H9 (cell line): ENCODE data around the gene JPH2. TPM values are rescaled to one million over a fixed set of nuclear protein-coding genes. Genes with fewer than 3 reads are reported as not detected.

Experiments
- DNase-seq: peaks from one replicate; pipeline ENCODE4 v3.0.0-alpha.2; 2017
- H2AFZ ChIP-seq: one replicate; pipeline ENCODE4 v1.6.1; 2013; ENCODE audit warnings: mild to moderate bottlenecking, low read length, control low read depth, moderate library complexity
- H2AK5ac ChIP-seq: 2 replicates; pipeline ENCODE4 v1.6.1; 2013; ENCODE audit warnings: low read length, control low read depth, mixed read lengths; ENCODE audit not compliant: insufficient read length
- H2BK120ac ChIP-seq: one replicate; pipeline ENCODE4 v1.6.1; 2013; ENCODE audit warnings: low read depth, mild to moderate bottlenecking, low read length, control low read depth, inconsistent platforms; ENCODE audit not compliant: poor library complexity, severe bottlenecking
- H2BK12ac ChIP-seq: 2 replicates; pipeline ENCODE4 v1.6.1; 2013; ENCODE audit warnings: low read length, control low read depth, mixed read lengths, low read depth; ENCODE audit not compliant: insufficient read length
- H2BK15ac ChIP-seq: 2 replicates; pipeline ENCODE4 v1.6.1; 2013; ENCODE audit warnings: low read depth, low read length, control low read depth
- H2BK20ac ChIP-seq: one replicate; pipeline ENCODE4 v1.6.1; 2013; ENCODE audit warnings: low read depth, mild to moderate bottlenecking, low read length, control low read depth, inconsistent platforms; ENCODE audit not compliant: poor library complexity, severe bottlenecking
- H2BK5ac ChIP-seq: 2 replicates; pipeline ENCODE4 v1.6.1; 2013; ENCODE audit warnings: low read length, control low read depth, mixed read lengths; ENCODE audit not compliant: insufficient read length
- H3K14ac ChIP-seq: 2 replicates; pipeline ENCODE4 v1.6.1; 2013; ENCODE audit warnings: low read length, control low read depth; ENCODE audit not compliant: insufficient read depth
- H3K18ac ChIP-seq: 2 replicates; pipeline ENCODE4 v1.6.1; 2013; ENCODE audit warnings: low read depth, mild to moderate bottlenecking, mixed read lengths, low read length, control low read depth; ENCODE audit not compliant: insufficient read length
- H3K23ac ChIP-seq: 2 replicates; pipeline ENCODE4 v1.6.1; 2013; ENCODE audit warnings: low read length, control low read depth, mixed read lengths, low read depth; ENCODE audit not compliant: insufficient read length
- H3K23me2 ChIP-seq: 2 replicates; pipeline ENCODE4 v1.6.1; 2013; ENCODE audit warnings: low read depth, mild to moderate bottlenecking, mixed read lengths, low read length, control low read depth; ENCODE audit not compliant: insufficient read length, poor library complexity, severe bottlenecking
- H3K27ac ChIP-seq: 2 replicates; pipeline ENCODE4 v1.5.1; 2013; ENCODE audit warnings: low read length, control low read depth, mixed read lengths, low read depth; ENCODE audit not compliant: insufficient read length
- H3K27me3 ChIP-seq: 2 replicates; pipeline ENCODE4 v1.6.1; 2013; ENCODE audit warnings: low read length, control low read depth, inconsistent platforms; ENCODE audit not compliant: insufficient read depth
- H3K4ac ChIP-seq: 2 replicates; pipeline ENCODE4 v1.6.1; 2013; ENCODE audit warnings: low read depth, mild to moderate bottlenecking, control low read depth, inconsistent platforms, low read length, moderate library complexity
- H3K4me1 ChIP-seq: 2 replicates; pipeline ENCODE4 v1.6.1; 2013; ENCODE audit warnings: low read length, control low read depth, inconsistent platforms; ENCODE audit not compliant: insufficient read depth
- H3K4me2 ChIP-seq: 2 replicates; pipeline ENCODE4 v1.6.1; 2013; ENCODE audit warnings: low read length, control low read depth, mixed read lengths; ENCODE audit not compliant: insufficient read length, insufficient read depth
- H3K56ac ChIP-seq: 2 replicates; pipeline ENCODE4 v1.6.1; 2013; ENCODE audit warnings: low read depth, mild to moderate bottlenecking, mixed read lengths, low read length, control low read depth; ENCODE audit not compliant: insufficient read length
- H3K79me1 ChIP-seq: 2 replicates; pipeline ENCODE4 v1.6.1; 2013; ENCODE audit warnings: low read depth, mild to moderate bottlenecking, moderate library complexity, low read length, control low read depth, inconsistent platforms; ENCODE audit not compliant: insufficient read depth, poor library complexity, severe bottlenecking
- H3K79me2 ChIP-seq: 2 replicates; pipeline ENCODE4 v1.6.1; 2013; ENCODE audit warnings: low read length, control low read depth, inconsistent platforms; ENCODE audit not compliant: insufficient read depth
- H3K9ac ChIP-seq: 2 replicates; pipeline ENCODE4 v1.6.1; 2013; ENCODE audit warnings: low read length, control low read depth, mixed read lengths; ENCODE audit not compliant: insufficient read length; ENCODE audit errors: extremely low read depth
- H3K9me3 ChIP-seq: one replicate; pipeline ENCODE4 v1.6.1; 2013; ENCODE audit warnings: low read depth, low read length, inconsistent platforms; ENCODE audit not compliant: control insufficient read depth
- H3T11ph ChIP-seq: one replicate; pipeline ENCODE4 v1.6.1; 2013; ENCODE audit warnings: mild to moderate bottlenecking, low read length, control low read depth, inconsistent platforms
- H4K20me1 ChIP-seq: one replicate; pipeline ENCODE4 v1.6.1; 2013; ENCODE audit not compliant: control insufficient read depth, insufficient read length, insufficient read depth
- H4K5ac ChIP-seq: 2 replicates; pipeline ENCODE4 v1.6.1; 2013; ENCODE audit warnings: low read depth, mild to moderate bottlenecking, mixed read lengths, low read length, control low read depth; ENCODE audit not compliant: insufficient read length
- H4K8ac ChIP-seq: replicated peaks from 2 replicates; pipeline ENCODE4 v1.6.1; 2013; ENCODE audit warnings: low read length, control low read depth, mixed read lengths, low read depth; ENCODE audit not compliant: insufficient read length
- H4K91ac ChIP-seq: 2 replicates; pipeline ENCODE4 v1.6.1; 2013; ENCODE audit warnings: low read depth, mild to moderate bottlenecking, moderate library complexity, mixed read lengths, low read length, control low read depth; ENCODE audit not compliant: insufficient read length
- H3K27ac Mint-ChIP-seq, 3 experiments: 2 replicates in 2 of 3; 3 replicates in 1 of 3; pipeline ENCODE4 v1.8.0; 2020 to 2021; ENCODE audit warnings: mixed read lengths in 3 of 3, mild to moderate bottlenecking in 1 of 3, moderate library complexity in 1 of 3
- H3K27me3 Mint-ChIP-seq: 2 replicates; pipeline ENCODE4 v1.8.0; 2021; ENCODE audit warnings: low read depth, mild to moderate bottlenecking, moderate library complexity, mixed read lengths
- H3K36me3 Mint-ChIP-seq, 3 experiments: 2 replicates in 2 of 3; 3 replicates in 1 of 3; pipeline ENCODE4 v1.8.0; 2020 to 2021; ENCODE audit warnings: low read depth in 3 of 3, mixed read lengths in 3 of 3; ENCODE audit not compliant: insufficient read depth in 1 of 3
- H3K4me1 Mint-ChIP-seq, 2 experiments: 2 replicates each; pipeline ENCODE4 v1.8.0; 2020; ENCODE audit warnings: mixed read lengths in 2 of 2
- H3K4me3 Mint-ChIP-seq, 2 experiments: 2 replicates in 1 of 2; 3 replicates in 1 of 2; pipeline ENCODE4 v1.8.0; 2020 to 2021; ENCODE audit warnings: mild to moderate bottlenecking in 2 of 2, mixed read lengths in 2 of 2, moderate library complexity in 1 of 2
- H3K9me3 Mint-ChIP-seq, 2 experiments: 2 replicates in 1 of 2; 3 replicates in 1 of 2; pipeline ENCODE4 v1.8.0; 2020; ENCODE audit warnings: mild to moderate bottlenecking in 2 of 2, mixed read lengths in 2 of 2, moderate library complexity in 1 of 2
- CTCF ChIP-seq: fragments of 200-600 bp; sonication (generic); conservative IDR thresholded peaks from 3 replicates; pipeline ENCODE4 v1.8.0; 2021; ENCODE audit warnings: antibody characterized with exemption, mild to moderate bottlenecking
- WGBS: extraction: QIAGEN DNeasy Blood & Tissue Kit; methylation state at CpG from one replicate; pipeline ENCODE4 v1.1.7; 2013; ENCODE audit warnings: missing lambda C conversion rate, low lambda C conversion rate, mixed read lengths; ENCODE audit not compliant: insufficient read length; ENCODE audit errors: extremely low coverage; 5-methylcytosine and 5-hydroxymethylcytosine counted together
- total RNA-seq: library from RNA; stranded (reverse); gene quantifications from 2 replicates; pipeline ENCODE4 v1.2.1, GENCODE V29; 2021

JPH2 gene
- total RNA-seq, 1 experiment from 2014 or later: 0.31 TPM

GRCh38 chr20:44223721-44224120 is 36.7 kb upstream of the JPH2 start:
- H3K4me1 ChIP-seq: no peaks in the 10 kb centered on the region

More at GRCh38 chr20:44223721-44224120, 36.7 kb upstream of the JPH2 start:
- Histone ChIP-seq H2AK5ac (no peak overlapping the region), H3K79me1 (no peaks in the 10 kb centered on the region), H4K5ac (no peak overlapping the region), H2BK12ac (no peak overlapping the region), H4K91ac (no peak overlapping the region), H3K56ac (no peak overlapping the region), H3K9ac (no peak overlapping the region), H3T11ph (no peak overlapping the region), H2BK15ac (no peak overlapping the region), H2BK120ac (no peak overlapping the region), H2AFZ (no peak overlapping the region), H3K23ac (no peak overlapping the region), H3K27ac (no peak overlapping the region), H4K20me1 (no peaks in the 10 kb centered on the region), H3K27me3 (no peaks in the 10 kb centered on the region), H2BK5ac (no peak overlapping the region), H3K4me2 (no peak overlapping the region), H3K18ac (no peak overlapping the region), H3K14ac (no peak overlapping the region), H4K8ac (no peak overlapping the region), H3K9me3 (no peaks in the 10 kb centered on the region), H3K4ac (no peak overlapping the region), H3K23me2 (no peaks in the 10 kb centered on the region), H2BK20ac (no peak overlapping the region), H3K79me2 (no peaks in the 10 kb centered on the region)
- Mint-ChIP-seq H3K9me3 (no peaks in the 10 kb centered on the region), H3K4me3 (no peak overlapping the region), H3K27me3 (no peaks in the 10 kb centered on the region; the same call in 1 of the 2 replicates), H3K36me3 (no peaks in the 10 kb centered on the region), H3K4me1 (peaks cover 17 to 24% of the 10 kb centered on the region in 2 experiments), H3K27ac (no peak overlapping the region)
- TF ChIP-seq CTCF: no peak
- no peak for DNase-seq
- no CpG with 5 or more reads among the region's 5 CpGs for WGBS
